IMR-90 (cell line): Measurements from ENCODE around the gene SH2B2. TPM values are rescaled to one million over a fixed set of nuclear protein-coding genes. Genes with fewer than 3 reads are reported as not detected.
A peak's percentile ranks its signal among the peaks of the same experiment; 100 is the strongest.

Source experiments
- ATAC-seq: fragments of 200-7000 bp; cut with Tn5 transposase; 2 replicates; pipeline ENCODE4 v1.9.1; 2020; ENCODE audit warnings: low read depth, mild to moderate bottlenecking, moderate library complexity
- BruUV-seq: library from RNA; stranded (reverse); fragments of 400-500 nt; replicated peaks from 2 replicates; lab custom pipeline; 2021; lab: Mats Ljungman, UMichigan
- CTCF ChIA-PET: fragments of 300-600 bp; formaldehyde crosslinking; extraction: SDS; loops from one replicate; lab custom pipeline; 2021; ENCODE audit warnings: antibody characterized with exemption; lab: Yijun Ruan, JAX
- POLR2A ChIA-PET: fragments of 300-600 bp; sonication (Branson Sonifier 250); formaldehyde crosslinking; loops from one replicate; lab custom pipeline; 2022; ENCODE audit warnings: antibody characterized with exemption; ENCODE audit not compliant: unreplicated experiment; lab: Charles Lee
- DNase-seq: peaks from one replicate; pipeline ENCODE4 v3.0.0; 2013
- H2AFZ ChIP-seq: replicated peaks from 2 replicates; pipeline ENCODE3; 2013; ENCODE audit warnings: low read length, mild to moderate bottlenecking; ENCODE audit not compliant: poor library complexity
- H2AK5ac ChIP-seq: 2 replicates; pipeline ENCODE4 v1.6.1; 2013; ENCODE audit warnings: low read depth, low read length, inconsistent platforms
- H2AK9ac ChIP-seq: replicated peaks from 2 replicates; pipeline ENCODE3; 2013; ENCODE audit warnings: mild to moderate bottlenecking, low read depth, low read length, moderate library complexity; ENCODE audit not compliant: poor library complexity
- H2BK120ac ChIP-seq: 2 replicates; pipeline ENCODE4 v1.6.1; 2013; ENCODE audit warnings: low read depth, low read length, inconsistent platforms
- H2BK15ac ChIP-seq: 3 replicates; pipeline ENCODE4 v1.6.1; 2013; ENCODE audit warnings: low read depth, low read length, inconsistent platforms
- H2BK20ac ChIP-seq: 2 replicates; pipeline ENCODE4 v1.6.1; 2013; ENCODE audit warnings: low read depth, mild to moderate bottlenecking, inconsistent platforms, low read length, moderate library complexity
- H2BK5ac ChIP-seq: 2 replicates; pipeline ENCODE4 v1.6.1; 2013; ENCODE audit warnings: mild to moderate bottlenecking, low read depth, low read length, inconsistent platforms; ENCODE audit not compliant: poor library complexity, severe bottlenecking
- H3K14ac ChIP-seq: replicated peaks from 2 replicates; pipeline ENCODE4 v1.6.1; 2013; ENCODE audit warnings: low read depth, low read length, inconsistent platforms
- H3K18ac ChIP-seq: 2 replicates; pipeline ENCODE4 v1.6.1; 2013; ENCODE audit warnings: low read depth, low read length, control low read depth
- H3K23ac ChIP-seq: 2 replicates; pipeline ENCODE4 v1.6.1; 2013; ENCODE audit warnings: low read depth, low read length, inconsistent platforms
- H3K27ac ChIP-seq: 2 replicates; pipeline ENCODE4 v1.5.1; 2013; ENCODE audit warnings: mild to moderate bottlenecking, control low read depth, low read length; ENCODE audit not compliant: insufficient read depth
- H3K27me3 ChIP-seq: 2 replicates; pipeline ENCODE4 v1.6.1; 2013; ENCODE audit warnings: low read length; ENCODE audit not compliant: control insufficient read depth, insufficient read depth
- H3K36me3 ChIP-seq: 2 replicates; pipeline ENCODE4 v1.6.1; 2013; ENCODE audit warnings: low read length, mixed read lengths; ENCODE audit not compliant: control insufficient read depth, insufficient read depth
- H3K4ac ChIP-seq: 2 replicates; pipeline ENCODE4 v1.6.1; 2013; ENCODE audit warnings: low read depth, low read length, inconsistent platforms
- H3K4me1 ChIP-seq: 2 replicates; pipeline ENCODE4 v1.6.1; 2013; ENCODE audit warnings: low read length, mixed read lengths; ENCODE audit not compliant: control insufficient read depth, insufficient read depth
- H3K4me2 ChIP-seq: 2 replicates; pipeline ENCODE4 v1.6.1; 2013; ENCODE audit warnings: low read depth, mild to moderate bottlenecking, control low read depth, low read length, moderate library complexity
- H3K4me3 ChIP-seq: 2 replicates; pipeline ENCODE4 v1.5.1; 2013; ENCODE audit warnings: low read depth, mild to moderate bottlenecking, control low read depth, low read length, moderate library complexity; ENCODE audit not compliant: insufficient read depth
- H3K56ac ChIP-seq: 2 replicates; pipeline ENCODE4 v1.6.1; 2013; ENCODE audit warnings: low read length, inconsistent platforms; ENCODE audit not compliant: insufficient read depth; ENCODE audit errors: extremely low read depth
- H3K79me1 ChIP-seq, 2 experiments: 2 replicates each; pipeline ENCODE4 v1.6.1; 2013; ENCODE audit warnings: low read length in 2 of 2, inconsistent platforms in 1 of 2, low read depth in 1 of 2
- H3K9ac ChIP-seq: 2 replicates; pipeline ENCODE4 v1.6.1; 2013; ENCODE audit warnings: low read depth, low read length, control low read depth
- H3K9me1 ChIP-seq: 2 replicates; pipeline ENCODE4 v1.6.1; 2013; ENCODE audit warnings: low read length, inconsistent platforms; ENCODE audit not compliant: insufficient read depth
- H3K9me3 ChIP-seq: 2 replicates; pipeline ENCODE4 v1.6.1; 2013; ENCODE audit warnings: low read length; ENCODE audit not compliant: control insufficient read depth, insufficient read depth
- H4K20me1 ChIP-seq: 2 replicates; pipeline ENCODE4 v1.6.1; 2013; ENCODE audit warnings: low read length, inconsistent platforms; ENCODE audit not compliant: insufficient read depth
- H4K5ac ChIP-seq: 2 replicates; pipeline ENCODE4 v1.6.1; 2013; ENCODE audit warnings: mild to moderate bottlenecking, low read depth, low read length, control low read depth
- H4K8ac ChIP-seq, 2 experiments: 2 replicates each; pipeline ENCODE4 v1.6.1; 2013; ENCODE audit warnings: low read depth in 2 of 2, low read length in 2 of 2, control low read depth in 1 of 2, inconsistent platforms in 1 of 2
- H4K91ac ChIP-seq: 2 replicates; pipeline ENCODE4 v1.6.1; 2013; ENCODE audit warnings: low read depth, low read length, inconsistent platforms; ENCODE audit not compliant: insufficient read depth
- BHLHE40 ChIP-seq: fragments of 150-350 bp; IDR thresholded peaks from 2 replicates; pipeline ENCODE4 v1.6.1; 2016; ENCODE audit warnings: mild to moderate bottlenecking, low read depth, low read length
- CEBPB ChIP-seq: IDR thresholded peaks from 2 replicates; pipeline ENCODE4 v1.6.1; 2012; ENCODE audit warnings: low read depth, low read length, improper control_type of control experiment
- CHD1 ChIP-seq: IDR thresholded peaks from 2 replicates; pipeline ENCODE4 v1.6.1; 2012; ENCODE audit warnings: low read depth, low read length, improper control_type of control experiment
- FOS ChIP-seq: fragments of 150-350 bp; IDR thresholded peaks from 2 replicates; pipeline ENCODE4 v1.6.1; 2016; ENCODE audit warnings: low read depth, low read length
- MAFK ChIP-seq: IDR thresholded peaks from 2 replicates; pipeline ENCODE4 v1.6.1; 2012; ENCODE audit warnings: low read depth, low read length, improper control_type of control experiment
- MAZ ChIP-seq: IDR thresholded peaks from 2 replicates; pipeline ENCODE4 v1.6.1; 2012; ENCODE audit warnings: low read depth, mild to moderate bottlenecking, low read length, improper control_type of control experiment, moderate library complexity, borderline replicate concordance
- MXI1 ChIP-seq: IDR thresholded peaks from 2 replicates; pipeline ENCODE4 v1.6.1; 2012; ENCODE audit warnings: low read depth, mild to moderate bottlenecking, low read length, moderate library complexity, borderline replicate concordance
- NFE2L2 ChIP-seq: fragments of 150-350 bp; IDR thresholded peaks from 2 replicates; pipeline ENCODE4 v1.6.1; 2016; ENCODE audit warnings: low read depth, mild to moderate bottlenecking, low read length
- POLR2A ChIP-seq: IDR thresholded peaks from 2 replicates; pipeline ENCODE4 v1.6.1; 2012; ENCODE audit warnings: mild to moderate bottlenecking, low read depth, low read length
- RAD21 ChIP-seq: IDR thresholded peaks from 2 replicates; pipeline ENCODE4 v1.6.1; 2012; ENCODE audit warnings: low read length, improper control_type of control experiment
- RCOR1 ChIP-seq: IDR thresholded peaks from 2 replicates; pipeline ENCODE4 v1.6.1; 2012; ENCODE audit warnings: mild to moderate bottlenecking, low read length, improper control_type of control experiment; ENCODE audit not compliant: insufficient replicate concordance
- RFX5 ChIP-seq: IDR thresholded peaks from 2 replicates; pipeline ENCODE4 v1.8.0; 2012; ENCODE audit warnings: low read depth, mild to moderate bottlenecking, low read length, moderate library complexity
- SMC3 ChIP-seq: fragments of 150-350 bp; IDR thresholded peaks from 2 replicates; pipeline ENCODE4 v1.6.1; 2016; ENCODE audit warnings: low read depth, mild to moderate bottlenecking, antibody characterized with exemption, low read length, moderate library complexity
- WGBS, 2 experiments: methylation state at CpG; one replicate each; pipeline versions ENCODE4 v1.1.5 to v1.1.7; 2013; ENCODE audit warnings: missing lambda C conversion rate in 2 of 2; ENCODE audit not compliant: insufficient read length in 1 of 2; ENCODE audit errors: extremely low coverage in 2 of 2; 5-methylcytosine and 5-hydroxymethylcytosine counted together
- dilution Hi-C: fragments of 300-500 bp; cut with HindIII; formaldehyde crosslinking; loops from one replicate; pipeline ENCODE4 v1.14.3; 2018; ENCODE audit warnings: low sequenced_read_pairs; ENCODE audit not compliant: unreplicated experiment
- in situ Hi-C: fragments of 300-500 bp; cut with MboI; formaldehyde crosslinking; loops from 3 replicates; pipeline ENCODE4 v1.14.3; 2019; ENCODE audit warnings: low sequenced_read_pairs, inconsistent platforms, mixed read lengths
- intact Hi-C: fragments of 100-400 bp; cut with micrococcal nuclease; formaldehyde crosslinking; loops from 2 replicates; pipeline ENCODE4 v1.10.0; 2022
- polyA plus RNA-seq, 3 experiments: library from polyadenylated mRNA; depleted of rRNA; stranded (reverse); fragments of >200 nt; gene quantifications; 2 replicates each; pipeline ENCODE4 v1.2.3, GENCODE V29; 2012; ENCODE audit warnings: low replicate concordance in 1 of 3
- total RNA-seq: library from RNA; depleted of rRNA; stranded (reverse); fragments of >200 nt; gene quantifications from 2 replicates; pipeline ENCODE4 v1.2.3, GENCODE V29; 2012
- TF ChIP-seq, protein P1 (sequence below): fragments of 150-350 bp; IDR thresholded peaks from 2 replicates; pipeline ENCODE4 v1.6.1; 2016; ENCODE audit warnings: low read depth, mild to moderate bottlenecking, low read length, moderate library complexity, borderline replicate concordance
- TF ChIP-seq, protein P2 (sequence below): fragments of 150-350 bp; IDR thresholded peaks from 2 replicates; pipeline ENCODE4 v1.6.1; 2017; ENCODE audit warnings: mild to moderate bottlenecking, antibody characterized with exemption, low read length, low read depth
- TF ChIP-seq, protein P3 (sequence below): conservative IDR thresholded peaks from 2 replicates; pipeline ENCODE4 v1.5.1; 2012; ENCODE audit warnings: mild to moderate bottlenecking, low read depth, low read length, improper control_type of control experiment

SH2B2 gene
- total and polyA plus RNA-seq, 2 of the 4 experiments (the other 2 are of a cell fraction), result 0.36 to 0.99 TPM

DNA sequence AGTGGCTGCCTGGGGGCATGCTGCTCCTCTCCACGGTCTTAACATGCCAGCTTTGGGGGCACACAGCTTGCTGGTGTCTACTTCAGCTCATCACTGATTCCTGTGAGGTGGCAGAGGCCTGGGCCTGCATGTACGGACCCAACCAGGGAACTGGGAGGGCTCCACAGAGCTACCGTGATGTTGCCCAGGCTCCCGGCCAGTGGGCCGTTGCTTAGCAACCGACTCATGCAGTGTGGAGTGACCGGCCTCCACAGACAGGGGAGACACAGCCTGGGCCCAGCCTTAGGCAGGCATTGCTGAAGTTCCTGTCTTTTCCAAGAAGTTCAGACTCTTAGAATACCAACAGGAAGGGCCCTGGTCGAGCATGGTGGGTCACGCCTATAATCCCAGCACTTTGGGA, 25.8 kb upstream of the SH2B2 start:
- H3K4me3 ChIP-seq, result no peak overlapping the region
- no peaks in the 10 kb centered on the region for H3K36me3 ChIP-seq
- TF ChIP-seq NFE2L2, result no peak
- TF ChIP-seq RCOR1, result no peak
- no peak for TF ChIP-seq MXI1
- TF ChIP-seq, protein P1, sequence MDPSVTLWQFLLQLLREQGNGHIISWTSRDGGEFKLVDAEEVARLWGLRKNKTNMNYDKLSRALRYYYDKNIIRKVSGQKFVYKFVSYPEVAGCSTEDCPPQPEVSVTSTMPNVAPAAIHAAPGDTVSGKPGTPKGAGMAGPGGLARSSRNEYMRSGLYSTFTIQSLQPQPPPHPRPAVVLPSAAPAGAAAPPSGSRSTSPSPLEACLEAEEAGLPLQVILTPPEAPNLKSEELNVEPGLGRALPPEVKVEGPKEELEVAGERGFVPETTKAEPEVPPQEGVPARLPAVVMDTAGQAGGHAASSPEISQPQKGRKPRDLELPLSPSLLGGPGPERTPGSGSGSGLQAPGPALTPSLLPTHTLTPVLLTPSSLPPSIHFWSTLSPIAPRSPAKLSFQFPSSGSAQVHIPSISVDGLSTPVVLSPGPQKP, result no peak
- TF ChIP-seq BHLHE40, result no peak
- no peak for TF ChIP-seq MAZ
- no peak for TF ChIP-seq RFX5
- no peak for TF ChIP-seq SMC3
- no peak for TF ChIP-seq CHD1
- TF ChIP-seq, protein P2, sequence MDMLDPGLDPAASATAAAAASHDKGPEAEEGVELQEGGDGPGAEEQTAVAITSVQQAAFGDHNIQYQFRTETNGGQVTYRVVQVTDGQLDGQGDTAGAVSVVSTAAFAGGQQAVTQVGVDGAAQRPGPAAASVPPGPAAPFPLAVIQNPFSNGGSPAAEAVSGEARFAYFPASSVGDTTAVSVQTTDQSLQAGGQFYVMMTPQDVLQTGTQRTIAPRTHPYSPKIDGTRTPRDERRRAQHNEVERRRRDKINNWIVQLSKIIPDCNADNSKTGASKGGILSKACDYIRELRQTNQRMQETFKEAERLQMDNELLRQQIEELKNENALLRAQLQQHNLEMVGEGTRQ, result no peak
- no peak for TF ChIP-seq POLR2A
- TF ChIP-seq FOS, result no peak
- TF ChIP-seq, protein P3, sequence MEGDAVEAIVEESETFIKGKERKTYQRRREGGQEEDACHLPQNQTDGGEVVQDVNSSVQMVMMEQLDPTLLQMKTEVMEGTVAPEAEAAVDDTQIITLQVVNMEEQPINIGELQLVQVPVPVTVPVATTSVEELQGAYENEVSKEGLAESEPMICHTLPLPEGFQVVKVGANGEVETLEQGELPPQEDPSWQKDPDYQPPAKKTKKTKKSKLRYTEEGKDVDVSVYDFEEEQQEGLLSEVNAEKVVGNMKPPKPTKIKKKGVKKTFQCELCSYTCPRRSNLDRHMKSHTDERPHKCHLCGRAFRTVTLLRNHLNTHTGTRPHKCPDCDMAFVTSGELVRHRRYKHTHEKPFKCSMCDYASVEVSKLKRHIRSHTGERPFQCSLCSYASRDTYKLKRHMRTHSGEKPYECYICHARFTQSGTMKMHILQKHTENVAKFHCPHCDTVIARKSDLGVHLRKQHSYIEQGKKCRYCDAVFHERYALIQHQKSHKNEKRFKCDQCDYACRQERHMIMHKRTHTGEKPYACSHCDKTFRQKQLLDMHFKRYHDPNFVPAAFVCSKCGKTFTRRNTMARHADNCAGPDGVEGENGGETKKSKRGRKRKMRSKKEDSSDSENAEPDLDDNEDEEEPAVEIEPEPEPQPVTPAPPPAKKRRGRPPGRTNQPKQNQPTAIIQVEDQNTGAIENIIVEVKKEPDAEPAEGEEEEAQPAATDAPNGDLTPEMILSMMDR, result no peak
- no peak for TF ChIP-seq RAD21
- TF ChIP-seq CEBPB, result no peak
- no peak for TF ChIP-seq MAFK
- in situ Hi-C loops (loop anchor here (25.0 kb wide), 1 partner anchor 899 kb away; the partner anchor contains the start of gene COL26A1), dilution Hi-C loops (no loop called here), intact Hi-C loops (no loop called here)
- ChIA-PET CTCF (interaction anchor here (0.8 kb wide), 1 partner anchor 13 kb away, joined by 3 read pairs; no protein-coding TSS in a partner anchor), POLR2A (no interaction called here)
- no peak overlapping the region for H4K91ac ChIP-seq
- H2AK9ac ChIP-seq, result no peak overlapping the region
- H3K4ac ChIP-seq, result no peak overlapping the region
- ATAC-seq (peak; percentile 87), DNase-seq (peak; percentile 68)
- no peak overlapping the region for H2BK5ac ChIP-seq
- no peak overlapping the region for H3K4me2 ChIP-seq
- no peak overlapping the region for H4K5ac ChIP-seq
- BruUV-seq, result no TSS peak
- H3K79me1 ChIP-seq, result peaks cover 0 to 7% of the 10 kb centered on the region in 2 experiments; a peak in 1 of 4 replicates
- H4K8ac ChIP-seq, result no peak overlapping the region
- H3K9me3 ChIP-seq, result no peaks in the 10 kb centered on the region
- no peak overlapping the region for H2AK5ac ChIP-seq
- H2BK20ac ChIP-seq, result no peak overlapping the region
- no peaks in the 10 kb centered on the region for H4K20me1 ChIP-seq
- no peak overlapping the region for H2BK120ac ChIP-seq
- no peak overlapping the region for H3K18ac ChIP-seq
- H3K14ac ChIP-seq, result no peak overlapping the region
- H3K27me3 ChIP-seq, result no peaks in the 10 kb centered on the region
- peak overlapping the region; percentile 21 for H2AFZ ChIP-seq
- H3K9ac ChIP-seq, result no peak overlapping the region
- 20% methylated on average over 2 of the region's 9 CpGs; no CpG with 5 or more reads in 1 of the 2 experiments for WGBS, 2 experiments
- no peak overlapping the region for H3K27ac ChIP-seq
- peaks cover 3% of the 10 kb centered on the region; the same call in 1 of the 2 replicates for H3K9me1 ChIP-seq
- no peak overlapping the region for H3K56ac ChIP-seq
- no peak overlapping the region for H2BK15ac ChIP-seq
- H3K23ac ChIP-seq, result no peak overlapping the region
- peaks cover 4% of the 10 kb centered on the region; the same call in 1 of the 2 replicates for H3K4me1 ChIP-seq
